Neural cell (in vitro differentiated cells): ENCODE results near the gene FA2H.

Source experiments
- MXI1 ChIP-seq: fragments of 450-650 bp; conservative IDR thresholded peaks from 2 replicates; pipeline ENCODE4 v1.6.1; 2014; ENCODE audit warnings: antibody characterized with exemption, mild to moderate bottlenecking; ENCODE audit not compliant: poor library complexity, severe bottlenecking
- POLR2AphosphoS5 ChIP-seq: IDR thresholded peaks from 2 replicates; pipeline ENCODE4 v1.6.1; 2012
- RAD21 ChIP-seq: fragments of 450-650 bp; conservative IDR thresholded peaks from 2 replicates; pipeline ENCODE4 v1.6.1; 2014; ENCODE audit warnings: antibody characterized with exemption, mild to moderate bottlenecking, moderate library complexity
- SMC3 ChIP-seq: fragments of 450-650 bp; conservative IDR thresholded peaks from 2 replicates; pipeline ENCODE4 v1.6.1; 2014; ENCODE audit warnings: antibody characterized with exemption, mild to moderate bottlenecking, moderate library complexity; ENCODE audit not compliant: poor library complexity
- TF ChIP-seq, protein P1 (sequence below): fragments of 450-650 bp; IDR thresholded peaks from 2 replicates; pipeline ENCODE4 v1.5.1; 2014; ENCODE audit warnings: antibody characterized with exemption, mild to moderate bottlenecking, moderate library complexity; ENCODE audit not compliant: poor library complexity, severe bottlenecking

DNA sequence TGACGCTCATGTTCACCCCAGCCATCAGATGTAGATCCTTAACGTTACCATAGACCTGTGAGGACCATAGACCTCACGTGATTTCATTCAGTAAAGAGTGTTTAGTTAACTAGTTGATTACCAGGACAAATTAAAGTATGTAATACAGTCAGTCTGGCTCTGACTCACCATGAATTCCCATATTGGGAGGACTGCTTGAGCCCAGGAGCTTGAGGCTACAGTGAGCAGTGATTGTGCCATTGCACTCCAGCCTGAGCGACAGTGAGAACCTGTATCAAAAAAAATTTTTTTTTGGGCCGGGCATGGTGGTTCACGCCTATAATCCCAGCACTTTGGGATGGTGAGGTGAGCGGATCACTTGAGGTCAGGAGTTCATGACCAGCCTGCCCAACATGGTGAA is 13.5 kb upstream of the FA2H start:
- TF ChIP-seq, protein P1, sequence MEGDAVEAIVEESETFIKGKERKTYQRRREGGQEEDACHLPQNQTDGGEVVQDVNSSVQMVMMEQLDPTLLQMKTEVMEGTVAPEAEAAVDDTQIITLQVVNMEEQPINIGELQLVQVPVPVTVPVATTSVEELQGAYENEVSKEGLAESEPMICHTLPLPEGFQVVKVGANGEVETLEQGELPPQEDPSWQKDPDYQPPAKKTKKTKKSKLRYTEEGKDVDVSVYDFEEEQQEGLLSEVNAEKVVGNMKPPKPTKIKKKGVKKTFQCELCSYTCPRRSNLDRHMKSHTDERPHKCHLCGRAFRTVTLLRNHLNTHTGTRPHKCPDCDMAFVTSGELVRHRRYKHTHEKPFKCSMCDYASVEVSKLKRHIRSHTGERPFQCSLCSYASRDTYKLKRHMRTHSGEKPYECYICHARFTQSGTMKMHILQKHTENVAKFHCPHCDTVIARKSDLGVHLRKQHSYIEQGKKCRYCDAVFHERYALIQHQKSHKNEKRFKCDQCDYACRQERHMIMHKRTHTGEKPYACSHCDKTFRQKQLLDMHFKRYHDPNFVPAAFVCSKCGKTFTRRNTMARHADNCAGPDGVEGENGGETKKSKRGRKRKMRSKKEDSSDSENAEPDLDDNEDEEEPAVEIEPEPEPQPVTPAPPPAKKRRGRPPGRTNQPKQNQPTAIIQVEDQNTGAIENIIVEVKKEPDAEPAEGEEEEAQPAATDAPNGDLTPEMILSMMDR, result no peak
- no peak for TF ChIP-seq RAD21
- TF ChIP-seq MXI1, result no peak
- no peak for TF ChIP-seq POLR2AphosphoS5
- no peak for TF ChIP-seq SMC3
